HepG2 (cell line): ENCODE results near the gene SIGMAR1. TPM values are rescaled to one million over a fixed set of nuclear protein-coding genes. Genes with fewer than 3 reads are reported as not detected.

Experiments used
- GABPA ChIP-seq, 2 experiments: IDR thresholded peaks; 2 replicates each; pipeline ENCODE4 v1.6.1; 2011 to 2016; ENCODE audit warnings: low read depth in 2 of 2, low read length in 1 of 2, missing biosample characterization in 1 of 2, missing genetic modification characterization in 1 of 2
- ZNF501 ChIP-seq: sonication (generic); formaldehyde crosslinking; IDR thresholded peaks from 2 replicates; pipeline ENCODE4 v1.5.1; 2020; ENCODE audit warnings: mild to moderate bottlenecking, moderate library complexity, missing genetic modification reagents
- polyA plus RNA-seq, 8 experiments: library from polyadenylated mRNA; depleted of rRNA in 3 of 8; stranded (reverse) in 7 of 8; unstranded in 1 of 8; fragments of >200 nt; fragmentation: Illumina TruSeq in 4 of 8; extraction: Trizol in 4 of 8; gene quantifications; 2 replicates each; pipeline versions ENCODE4 v1.2.1 to v1.2.3, GENCODE V29; 2011 to 2016; ENCODE audit warnings: low read depth in 4 of 8, missing spikeins in 1 of 8, mixed read lengths in 1 of 8; ENCODE audit not compliant: insufficient read depth in 1 of 8
- total RNA-seq, 5 experiments: library from RNA; depleted of rRNA; stranded (reverse); fragments of >200 nt; fragmentation: Illumina TruSeq; extraction: Trizol; gene quantifications; 2 replicates each; pipeline ENCODE4 v1.2.3, GENCODE V29; 2016; ENCODE audit warnings: low read depth in 1 of 5
- TF ChIP-seq, protein P1 (sequence below), 2 experiments: sonication (generic) in 1 of 2; formaldehyde crosslinking in 1 of 2; IDR thresholded peaks; 2 replicates each; pipeline versions ENCODE4 v1.4.0 to v1.6.1; 2018 to 2020; ENCODE audit warnings: missing genetic modification reagents in 2 of 2, borderline replicate concordance in 1 of 2, low read depth in 1 of 2, mild to moderate bottlenecking in 1 of 2, missing biosample characterization in 1 of 2
- TF ChIP-seq, protein P2 (sequence below): sonication (generic); formaldehyde crosslinking; IDR thresholded peaks from 2 replicates; pipeline ENCODE4 v1.8.0; 2022; ENCODE audit warnings: missing genetic modification reagents, mild to moderate bottlenecking, borderline replicate concordance

The SIGMAR1 gene
- total and polyA plus RNA-seq, 2 of the 13 experiments (the other 11 are each of a cell fraction or from before 2014, with no cell fraction given), result 38.9 to 60.8 TPM

DNA sequence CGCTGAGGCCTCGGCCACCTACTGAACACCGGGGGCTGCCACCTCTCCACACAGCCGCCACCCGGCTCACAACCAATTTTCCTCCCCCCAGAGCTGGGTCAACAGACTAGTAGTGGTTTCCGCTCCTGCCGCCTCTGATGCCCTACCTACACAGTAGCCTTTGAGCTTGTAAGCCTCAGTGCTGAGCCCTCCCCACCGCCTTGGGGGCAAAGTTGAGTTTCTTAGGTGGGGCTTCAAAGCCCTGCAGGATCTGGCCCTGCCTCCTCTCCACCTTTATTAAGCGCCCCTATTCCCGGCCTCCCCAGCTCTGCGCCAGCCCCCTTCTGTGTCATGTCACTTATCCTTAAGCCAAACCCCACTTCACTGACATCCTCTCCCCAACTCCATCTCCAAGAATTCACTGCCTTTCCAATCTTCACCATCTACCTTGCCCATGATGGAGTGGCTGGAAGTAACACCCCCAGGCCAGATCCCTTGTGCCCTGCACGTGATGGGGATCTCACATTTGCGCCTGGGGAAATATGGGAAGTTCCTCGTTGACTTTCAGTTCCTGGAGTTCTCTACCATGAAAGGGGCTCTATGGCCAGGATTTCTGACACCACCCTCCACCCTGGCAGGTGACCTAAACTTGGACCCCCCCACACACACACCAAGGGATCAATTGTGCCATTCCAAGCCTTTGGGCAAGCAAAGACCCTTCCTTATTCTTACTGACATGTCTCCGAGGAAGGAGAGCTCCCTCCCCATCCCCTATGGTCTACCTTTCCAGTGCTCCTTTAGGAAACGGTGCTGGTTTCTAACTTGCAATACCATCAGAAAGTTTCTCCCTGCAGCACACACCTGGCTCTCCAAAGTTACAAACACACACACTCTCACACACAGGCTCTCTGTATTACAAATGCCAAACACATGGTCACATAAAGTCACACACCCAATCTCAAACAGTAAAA lies 45.4 kb downstream of the SIGMAR1 start (continued):
- no peak for TF ChIP-seq GABPA (IDR thresholded peaks at IDR 0.05; ENCODE audit: low read depth, low read length)
- TF ChIP-seq GABPA (CRISPR knock-in tag; IDR thresholded peaks at IDR 0.05; ENCODE audit: low read depth), result no peak
- no peak; the same call in 1 of the 2 replicates for TF ChIP-seq ZNF501 (CRISPR knock-in tag)
- TF ChIP-seq, protein P1, sequence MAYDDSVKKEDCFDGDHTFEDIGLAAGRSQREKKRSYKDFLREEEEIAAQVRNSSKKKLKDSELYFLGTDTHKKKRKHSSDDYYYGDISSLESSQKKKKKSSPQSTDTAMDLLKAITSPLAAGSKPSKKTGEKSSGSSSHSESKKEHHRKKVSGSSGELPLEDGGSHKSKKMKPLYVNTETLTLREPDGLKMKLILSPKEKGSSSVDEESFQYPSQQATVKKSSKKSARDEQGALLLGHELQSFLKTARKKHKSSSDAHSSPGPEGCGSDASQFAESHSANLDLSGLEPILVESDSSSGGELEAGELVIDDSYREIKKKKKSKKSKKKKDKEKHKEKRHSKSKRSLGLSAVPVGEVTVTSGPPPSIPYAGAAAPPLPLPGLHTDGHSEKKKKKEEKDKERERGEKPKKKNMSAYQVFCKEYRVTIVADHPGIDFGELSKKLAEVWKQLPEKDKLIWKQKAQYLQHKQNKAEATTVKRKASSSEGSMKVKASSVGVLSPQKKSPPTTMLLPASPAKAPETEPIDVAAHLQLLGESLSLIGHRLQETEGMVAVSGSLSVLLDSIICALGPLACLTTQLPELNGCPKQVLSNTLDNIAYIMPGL (CRISPR knock-in tag; IDR thresholded peaks at IDR 0.05; ENCODE audit: borderline replicate concordance in 1 of 2, low read depth in 1 of 2), result 0 out of 4 replicates have a peak, but pooled peaks of 1 of the 2 experiments have one; percentile 4
- TF ChIP-seq, protein P2, sequence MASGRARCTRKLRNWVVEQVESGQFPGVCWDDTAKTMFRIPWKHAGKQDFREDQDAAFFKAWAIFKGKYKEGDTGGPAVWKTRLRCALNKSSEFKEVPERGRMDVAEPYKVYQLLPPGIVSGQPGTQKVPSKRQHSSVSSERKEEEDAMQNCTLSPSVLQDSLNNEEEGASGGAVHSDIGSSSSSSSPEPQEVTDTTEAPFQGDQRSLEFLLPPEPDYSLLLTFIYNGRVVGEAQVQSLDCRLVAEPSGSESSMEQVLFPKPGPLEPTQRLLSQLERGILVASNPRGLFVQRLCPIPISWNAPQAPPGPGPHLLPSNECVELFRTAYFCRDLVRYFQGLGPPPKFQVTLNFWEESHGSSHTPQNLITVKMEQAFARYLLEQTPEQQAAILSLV (CRISPR knock-in tag), result peak; percentile 60; the same call in 1 of the 2 replicates
